ENCODE data around the gene FN3K.

- TF ChIP-seq CTCF (IDR thresholded peaks at IDR 0.05) (no peak), POLR2A (IDR thresholded peaks at IDR 0.05) (no peak)
Observed at GRCh38 chr17:82740906-82741759, 5.7 kb downstream of the FN3K start.
